ENCODE data around the gene CAMK1.

Gene CAMK1

GRCh38 chr3:9810433-9810770 is 40.7 kb upstream of the CAMK1 start:
- no peak for TF ChIP-seq CTCF (conservative IDR thresholded peaks at IDR 0.05; ENCODE audit: low read depth, low read length)
- no peak for DNase-seq (ENCODE audit: low read depth)
- H3K4me3 ChIP-seq (ENCODE audit: low read length): peak overlapping the region; percentile 57

GRCh38 chr3:9809615-9810432 is 40.1 kb upstream of the CAMK1 start, which contains the start of gene TTLL3:
TSS of gene TTLL3 (plus strand) at chr3:9810262. CDS start at chr3:9810662, 400 bp downstream.
- H3K4me3 ChIP-seq (ENCODE audit: low read length): peak within 1 kb of the TSS; percentile 57

GRCh38 chr3:9809239-9809614 is 39.5 kb upstream of the CAMK1 start:
- no peak for TF ChIP-seq CTCF (conservative IDR thresholded peaks at IDR 0.05; ENCODE audit: low read depth, low read length)
- no peak for DNase-seq (ENCODE audit: low read depth)
- peak overlapping the region; percentile 57 for H3K4me3 ChIP-seq (ENCODE audit: low read length)

More at GRCh38 chr3:9809615-9810432, 40.1 kb upstream of the CAMK1 start, which contains the start of gene TTLL3:
- DNase-seq (ENCODE audit: low read depth): no peak
- no peak for TF ChIP-seq CTCF (conservative IDR thresholded peaks at IDR 0.05; ENCODE audit: low read depth, low read length)

GRCh38 chr3:9808345-9809037 is 38.7 kb upstream of the CAMK1 start:
- no peak overlapping the region for H3K4me3 ChIP-seq (ENCODE audit: low read length)
- TF ChIP-seq CTCF (conservative IDR thresholded peaks at IDR 0.05; ENCODE audit: low read depth, low read length): peak; percentile 47
- no peak for DNase-seq (ENCODE audit: low read depth)

- no peak for DNase-seq (ENCODE audit: low read depth)
- no peak overlapping the region for H3K4me3 ChIP-seq (ENCODE audit: low read length)
- no peak for TF ChIP-seq CTCF (conservative IDR thresholded peaks at IDR 0.05; ENCODE audit: low read depth, low read length)
Observed at GRCh38 chr3:9807981-9808344, 38.2 kb upstream of the CAMK1 start.

- H3K4me3 ChIP-seq (ENCODE audit: low read length): no peak overlapping the region
- no peak for DNase-seq (ENCODE audit: low read depth)
- TF ChIP-seq CTCF (conservative IDR thresholded peaks at IDR 0.05; ENCODE audit: low read depth, low read length): no peak
Observed at GRCh38 chr3:9806688-9807589, 37.2 kb upstream of the CAMK1 start.

Measured in retinal pigment epithelial cell (primary cell).